Right atrium auricular region (tissue), 2 donors: ENCODE results near the gene MYO10. TPM values are rescaled to one million over a fixed set of nuclear protein-coding genes. Genes with fewer than 3 reads are reported as not detected.

Experiments used
- DNase-seq: peaks from one replicate; pipeline ENCODE4 v3.0.0-alpha.2; 2019; ENCODE audit warnings: low spot score
- H3K27ac ChIP-seq, 2 donors: fragments of 200-600 bp; sonication (generic); 1 replicate in 1 of 2; 2 replicates in 1 of 2; pipeline ENCODE4 v1.5.1; 2016 to 2019
- H3K27me3 ChIP-seq, 2 donors: fragments of 200-600 bp; sonication (generic); one replicate each; pipeline versions ENCODE4 v1.5.1 to v1.6.0; 2017 to 2019
- H3K36me3 ChIP-seq: fragments of 200-600 bp; sonication (generic); one replicate; pipeline ENCODE4 v1.5.1; 2016
- H3K4me1 ChIP-seq, 2 donors: fragments of 200-600 bp; sonication (generic); one replicate each; pipeline versions ENCODE4 v1.5.1 to v1.6.0; 2017 to 2019
- H3K4me3 ChIP-seq, 2 donors: fragments of 200-600 bp; sonication (generic); 1 replicate in 1 of 2; 2 replicates in 1 of 2; pipeline ENCODE4 v1.5.1; 2017 to 2019; ENCODE audit warnings: mild to moderate bottlenecking in 1 of 2, moderate library complexity in 1 of 2
- H3K9me3 ChIP-seq, 2 donors: fragments of 200-600 bp; sonication (generic); one replicate each; pipeline ENCODE4 v1.5.1; 2019
- CTCF ChIP-seq, 2 donors: fragments of 200-600 bp; sonication (generic); IDR thresholded peaks; one replicate each; pipeline ENCODE4 v1.5.1; 2019; ENCODE audit warnings: antibody characterized with exemption in 2 of 2
- total RNA-seq, 2 donors: library from RNA; depleted of rRNA; stranded (reverse); fragments of >200 nt; gene quantifications; one replicate each; pipeline ENCODE4 v1.1.0, GENCODE V29; 2016

MYO10 gene
- total RNA-seq, 2 donors from 2014 or later: 3.8 to 5.5 TPM

GRCh38 chr5:16700081-16700480 lies 236.0 kb downstream of the MYO10 start:
- no peak for TF ChIP-seq CTCF (IDR thresholded peaks at IDR 0.05)
- H3K27me3 ChIP-seq: no peaks in the 10 kb centered on the region
- DNase-seq: no peak
- H3K27ac ChIP-seq: no peak overlapping the region
- no peaks in the 10 kb centered on the region for H3K4me1 ChIP-seq
- no peak overlapping the region for H3K4me3 ChIP-seq
- H3K36me3 ChIP-seq: no peaks in the 10 kb centered on the region
- H3K9me3 ChIP-seq: no peaks in the 10 kb centered on the region

- no peak overlapping the region for H3K27ac ChIP-seq
- H3K9me3 ChIP-seq: no peaks in the 10 kb centered on the region
- DNase-seq: no peak
- no peaks in the 10 kb centered on the region for H3K36me3 ChIP-seq
- H3K4me3 ChIP-seq: no peak overlapping the region
- no peaks in the 10 kb centered on the region for H3K27me3 ChIP-seq
- H3K4me1 ChIP-seq: no peaks in the 10 kb centered on the region
- TF ChIP-seq CTCF (IDR thresholded peaks at IDR 0.05): no peak
Measured at GRCh38 chr5:16695779-16696178, 240.3 kb downstream of the MYO10 start.

- Histone ChIP-seq H3K4me3 (no peak overlapping the region), H3K4me1 (no peaks in the 10 kb centered on the region), H3K27ac (no peak overlapping the region), H3K27me3 (no peaks in the 10 kb centered on the region), H3K9me3 (no peaks in the 10 kb centered on the region), H3K36me3 (no peaks in the 10 kb centered on the region)
- TF ChIP-seq CTCF (IDR thresholded peaks at IDR 0.05): no peak
- DNase-seq: no peak
Measured at GRCh38 chr5:16693879-16694278, 242.2 kb downstream of the MYO10 start.

- Histone ChIP-seq H3K36me3 (no peaks in the 10 kb centered on the region), H3K4me3 (no peak overlapping the region), H3K4me1 (no peaks in the 10 kb centered on the region), H3K9me3 (no peaks in the 10 kb centered on the region), H3K27ac (no peak overlapping the region), H3K27me3 (no peaks in the 10 kb centered on the region)
- DNase-seq: no peak
- no peak for TF ChIP-seq CTCF (IDR thresholded peaks at IDR 0.05)
Measured at GRCh38 chr5:16691731-16692130, 244.4 kb downstream of the MYO10 start.

- no peak for DNase-seq
- H3K27me3 ChIP-seq: no peaks in the 10 kb centered on the region
Measured at GRCh38 chr5:16690243-16690852, 245.7 kb downstream of the MYO10 start.

More at GRCh38 chr5:16690243-16690852, 245.7 kb downstream of the MYO10 start:
- no peak overlapping the region for H3K27ac ChIP-seq
- no peak overlapping the region for H3K4me3 ChIP-seq
- H3K4me1 ChIP-seq: no peaks in the 10 kb centered on the region
- H3K36me3 ChIP-seq: no peaks in the 10 kb centered on the region
- peak in 1 of 2 donors; percentile 58 for TF ChIP-seq CTCF (IDR thresholded peaks at IDR 0.05)
- no peaks in the 10 kb centered on the region for H3K9me3 ChIP-seq
